GM18951 (cell line): ENCODE results near the gene VPS25.
"Not testable (repeated sequence)": the region's sequence is repeated elsewhere in the genome, so short reads cannot be mapped to it uniquely, and the experiment has no call there.

Source experiments
- POLR2A ChIP-seq: IDR thresholded peaks from 4 replicates; pipeline ENCODE4 v1.6.1; 2011; ENCODE audit warnings: mild to moderate bottlenecking; ENCODE audit not compliant: insufficient read length, insufficient read depth; ENCODE audit errors: extremely low read depth
- in situ Hi-C: fragments of 300-500 bp; cut with MboI; formaldehyde crosslinking; loops from one replicate; pipeline ENCODE4 v1.12.0; 2022; ENCODE audit warnings: low sequenced_read_pairs, mixed read lengths, inconsistent platforms; ENCODE audit not compliant: unreplicated experiment

Gene VPS25

GRCh38 chr17:42773290-42774035, at the start of gene VPS25:
Gene VPS25 (plus strand): TSS chr17:42773449. CDS start chr17:42773476, 27 bp downstream.
- peak; percentile 93 for TF ChIP-seq POLR2A
- in situ Hi-C loops, result no loop called here

DNA sequence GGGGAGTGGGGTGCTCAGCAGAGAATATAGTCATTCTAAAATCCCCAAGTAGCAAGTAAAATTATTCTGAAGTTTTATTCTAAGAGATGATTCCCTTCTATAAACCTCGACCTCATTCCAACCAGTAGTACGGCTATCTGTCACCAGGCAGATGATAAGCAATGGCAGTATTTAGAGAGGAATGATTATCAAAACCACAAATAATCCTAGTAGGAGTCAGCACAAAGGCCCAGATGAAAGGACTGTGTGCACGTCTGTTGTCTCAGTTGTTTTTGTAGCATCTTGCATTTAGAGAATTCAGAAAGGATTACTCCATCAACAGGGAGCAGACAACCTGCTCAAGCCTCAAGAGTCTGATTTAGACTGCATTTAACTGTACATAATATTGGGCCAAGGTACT, 49.6 kb upstream of the VPS25 start:
- in situ Hi-C loops, result no loop called here
- TF ChIP-seq POLR2A, result no peak

- no peak for TF ChIP-seq POLR2A
- in situ Hi-C loops, result no loop called here
Measured at GRCh38 chr17:42725143-42725542, 48.1 kb upstream of the VPS25 start.

GRCh38 chr17:42740699-42741098, 32.5 kb upstream of the VPS25 start:
- no peak for TF ChIP-seq POLR2A
- in situ Hi-C loops, result no loop called here

DNA sequence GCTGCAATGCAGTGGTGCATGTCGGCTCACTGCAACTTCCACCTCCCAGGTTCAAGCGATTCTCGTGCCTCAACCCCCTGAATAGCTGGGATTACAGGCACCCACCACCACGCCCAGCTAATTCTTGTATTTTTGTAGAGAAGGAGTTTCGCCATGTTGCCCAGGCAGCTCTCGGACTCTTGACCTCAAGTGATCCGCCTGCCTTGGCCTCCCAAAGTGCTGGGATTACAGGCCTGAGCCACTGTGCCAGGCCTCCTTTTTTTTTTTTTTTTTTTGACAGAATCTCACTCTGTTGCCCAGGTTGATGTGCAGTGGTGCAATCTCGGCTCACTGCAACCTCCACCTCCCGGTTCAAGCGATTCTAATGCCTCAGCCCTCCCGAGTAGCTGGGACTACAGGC, 30.3 kb upstream of the VPS25 start:
- in situ Hi-C loops, result not testable (repeated sequence)

GRCh38 chr17:42743595-42744282, 29.5 kb upstream of the VPS25 start:
- in situ Hi-C loops, result no loop called here

DNA sequence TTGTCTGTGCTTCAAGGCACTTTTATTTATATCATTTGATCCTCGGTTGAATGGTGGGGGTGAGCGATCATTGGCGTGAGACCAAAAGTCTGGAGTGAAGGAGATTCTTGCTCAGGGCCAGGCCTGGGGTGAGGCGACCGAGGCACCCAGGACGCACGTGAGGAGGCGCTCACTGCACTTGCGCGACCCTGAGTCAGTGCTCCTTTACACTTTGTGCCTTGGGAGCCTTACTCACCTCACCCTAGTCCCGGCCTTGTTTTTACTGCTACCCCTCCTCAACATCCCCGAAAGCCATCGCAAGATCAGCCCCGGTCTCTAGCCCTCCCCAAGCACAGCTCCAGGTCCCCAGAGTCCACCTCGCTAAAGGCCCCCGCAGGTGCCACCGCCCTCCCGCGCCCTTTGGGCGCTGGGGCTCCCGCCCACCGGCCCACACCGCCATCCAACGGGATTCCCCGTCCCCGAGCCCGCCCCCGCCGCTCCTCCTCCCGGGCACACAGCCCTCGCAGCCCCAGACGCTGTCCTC, 28.9 kb upstream of the VPS25 start:
- in situ Hi-C loops, result no loop called here
- no peak for TF ChIP-seq POLR2A

More at GRCh38 chr17:42743595-42744282, 29.5 kb upstream of the VPS25 start:
- TF ChIP-seq POLR2A, result no peak

DNA sequence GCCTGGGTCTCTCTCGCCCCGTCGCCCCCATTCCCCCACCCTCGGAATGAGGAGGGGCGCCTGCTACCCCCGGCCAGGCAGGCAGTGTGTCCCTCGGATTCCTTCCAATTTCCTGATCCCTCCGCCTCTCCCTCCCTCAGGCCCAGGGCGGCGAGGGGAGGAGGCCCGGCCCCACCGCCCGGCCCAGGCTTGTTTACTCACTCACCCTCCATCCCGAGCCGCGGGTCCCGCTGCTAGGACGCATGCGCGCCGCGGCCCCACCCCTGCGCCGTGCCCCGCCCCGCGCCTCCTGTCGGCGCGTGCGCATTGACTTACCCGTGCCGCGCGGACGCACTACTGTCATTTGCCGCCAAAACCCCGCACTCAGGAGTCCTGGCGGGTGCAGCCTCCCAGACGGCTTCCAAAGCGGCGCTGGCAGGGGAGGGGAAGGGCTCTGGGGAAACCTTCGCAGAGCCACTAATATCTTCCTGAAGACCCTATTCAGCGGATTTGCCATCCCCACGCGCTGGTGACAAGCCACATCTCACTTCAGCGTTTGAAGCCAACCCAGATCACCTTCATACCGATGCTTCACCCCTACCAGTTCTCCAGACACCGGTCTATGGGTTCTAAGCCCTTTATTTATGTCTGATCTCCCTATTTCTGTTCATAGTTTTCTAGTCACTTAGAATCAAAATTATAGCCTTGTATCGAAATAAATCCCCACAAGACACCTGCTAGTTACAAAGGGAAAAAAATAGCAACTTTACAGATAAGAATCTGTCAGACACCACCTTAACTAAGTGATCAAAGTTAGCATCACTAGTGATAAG, 28.2 kb upstream of the VPS25 start, which contains the start of gene EZH1:
TSS of gene EZH1 (minus strand) at position 235 of the 812 bp plus-strand sequence. CDS start 16,099 bp downstream, outside the sequence.
- in situ Hi-C loops, result no loop called here

GRCh38 chr17:42748202-42748907, 24.9 kb upstream of the VPS25 start:
- in situ Hi-C loops, result no loop called here
- no peak for TF ChIP-seq POLR2A

More for the DNA sequence above, 28.2 kb upstream of the VPS25 start, which contains the start of gene EZH1:
- peak; percentile 71 for TF ChIP-seq POLR2A

- in situ Hi-C loops, result no loop called here
Measured at GRCh38 chr17:42748908-42749798, 24.1 kb upstream of the VPS25 start.

DNA sequence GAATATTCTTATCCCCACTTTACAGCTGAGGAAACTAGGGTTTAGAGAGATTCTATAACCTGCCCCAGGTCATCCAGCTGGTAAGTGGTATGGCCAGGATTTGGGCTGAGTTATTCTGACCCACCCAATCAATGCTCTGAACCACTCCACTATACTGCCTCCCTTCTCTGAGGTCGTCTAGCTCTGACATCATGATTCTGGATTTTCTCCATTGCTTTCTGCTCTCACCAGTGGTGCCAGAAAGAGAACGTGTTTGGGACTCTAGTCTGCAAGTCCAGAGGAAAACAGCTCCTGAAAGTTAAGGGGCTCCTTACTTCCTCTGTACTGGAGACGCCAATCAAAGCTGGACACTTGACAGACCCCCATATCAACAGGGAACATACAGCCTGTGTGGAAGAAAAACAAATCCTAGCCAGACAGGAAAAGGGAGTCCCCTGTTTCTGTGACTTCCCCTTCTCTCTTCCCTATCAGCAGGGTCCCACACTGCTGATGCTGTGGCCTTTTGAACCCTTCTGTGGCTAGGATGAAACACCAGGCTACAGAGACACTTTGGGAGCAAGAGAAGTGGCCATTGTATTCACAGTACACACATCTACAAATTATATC, 22.4 kb upstream of the VPS25 start:
- TF ChIP-seq POLR2A, result no peak
- in situ Hi-C loops, result no loop called here

More at GRCh38 chr17:42748908-42749798, 24.1 kb upstream of the VPS25 start:
- no peak for TF ChIP-seq POLR2A

GRCh38 chr17:42751628-42752027, 21.6 kb upstream of the VPS25 start:
- no peak for TF ChIP-seq POLR2A
- in situ Hi-C loops, result no loop called here
